Ovary (tissue), 9 donors: ENCODE results near the gene NACAD. TPM values are rescaled to one million over a fixed set of nuclear protein-coding genes. Genes with fewer than 3 reads are reported as not detected.

Experiments
- DNase-seq, 5 donors: peaks; one replicate each; pipeline ENCODE4 v3.0.0-alpha.2; 2019 to 2020
- H3K27ac ChIP-seq, 2 donors: fragments of 200-600 bp; one replicate each; pipeline versions ENCODE4 v1.5.1 to v1.8.0; 2019 to 2022
- H3K27me3 ChIP-seq: fragments of 200-600 bp; one replicate; pipeline ENCODE4 v1.8.0; 2022
- H3K36me3 ChIP-seq: fragments of 200-600 bp; sonication (generic); one replicate; pipeline ENCODE4 v1.5.1; 2019
- H3K4me1 ChIP-seq: one replicate; pipeline ENCODE4 v1.8.1; 2013; ENCODE audit warnings: mild to moderate bottlenecking, moderate library complexity; ENCODE audit not compliant: insufficient read depth
- H3K4me3 ChIP-seq: fragments of 200-600 bp; sonication (generic); one replicate; pipeline ENCODE4 v1.5.1; 2017
- H3K9me3 ChIP-seq, 2 donors: fragments of 200-600 bp in 1 of 2; sonication (generic) in 1 of 2; one replicate each; pipeline versions ENCODE4 v1.5.1 to v1.8.1; 2013 to 2019; ENCODE audit warnings: mild to moderate bottlenecking in 1 of 2, moderate library complexity in 1 of 2
- EP300 ChIP-seq: sonication (generic); formaldehyde crosslinking; IDR thresholded peaks from one replicate; pipeline ENCODE4 v1.6.1; 2017; ENCODE audit warnings: antibody characterized with exemption
- POLR2A ChIP-seq: fragments of 450-650 bp; IDR thresholded peaks from one replicate; pipeline ENCODE4 v1.6.1; 2017; ENCODE audit warnings: antibody characterized with exemption, mild to moderate bottlenecking, moderate library complexity
- WGBS, 3 donors: extraction: QIAGEN DNeasy Blood & Tissue Kit in 1 of 3; methylation state at CpG; one replicate each; pipeline versions ENCODE4 v1.1.5 to v1.1.7; 2013 to 2017; 5-methylcytosine and 5-hydroxymethylcytosine counted together
- intact Hi-C, 4 donors: fragments of 100-400 bp; cut with DNase I; formaldehyde crosslinking; loops; one replicate each; pipeline versions ENCODE4 v1.11.0 to v1.15.1; 2022 to 2023
- polyA plus RNA-seq, 2 donors: library from polyadenylated mRNA; stranded (reverse); fragments of 200-250 nt in 1 of 2; fragments of 350-450 nt in 1 of 2; fragmentation: Illumina TruSeq in 1 of 2; extraction: RNeasy Lipid Tissue Mini Kit (QIAGEN cat#74804) in 1 of 2; gene quantifications; one replicate each; pipeline ENCODE4 v1.2.3, GENCODE V29; 2013 to 2014
- total RNA-seq, 7 donors: library from RNA; depleted of rRNA in 2 of 7; stranded (reverse); fragments of >200 nt in 2 of 7; fragmentation: NEBNext Ultra II Directional in 3 of 7; extraction: Animal tissue kit (Norgen Biotek cat#: 25700) in 3 of 7; gene quantifications; one replicate each; pipeline versions ENCODE4 v1.1.0 to v1.2.4, GENCODE V29; 2016 to 2023
- TF ChIP-seq, protein P1 (sequence below), 3 donors: fragments of 450-650 bp in 2 of 3; fragments of 200-600 bp in 1 of 3; IDR thresholded peaks; one replicate each; pipeline versions ENCODE4 v1.5.1 to v1.8.0; 2016 to 2022; ENCODE audit warnings: antibody characterized with exemption in 3 of 3, mild to moderate bottlenecking in 1 of 3
- donor health status: DM: no; HTN: no; CAD: no; lungs with moderate emphysema.
- donor health status: DM: no; HTN: no; CAD: no.
- donor health status: Bipolar disorder and iron deficiency.
- donor health status: DM: yes; HTN: yes; CAD: no.
- donor health status: DM: no; HTN: no; CAD: no.
- donor health status: DM: yes; HTN: yes; CAD: no.

The NACAD gene
- total and polyA plus RNA-seq, 9 donors, result 4.1 to 24.1 (median 11.0) TPM

DNA sequence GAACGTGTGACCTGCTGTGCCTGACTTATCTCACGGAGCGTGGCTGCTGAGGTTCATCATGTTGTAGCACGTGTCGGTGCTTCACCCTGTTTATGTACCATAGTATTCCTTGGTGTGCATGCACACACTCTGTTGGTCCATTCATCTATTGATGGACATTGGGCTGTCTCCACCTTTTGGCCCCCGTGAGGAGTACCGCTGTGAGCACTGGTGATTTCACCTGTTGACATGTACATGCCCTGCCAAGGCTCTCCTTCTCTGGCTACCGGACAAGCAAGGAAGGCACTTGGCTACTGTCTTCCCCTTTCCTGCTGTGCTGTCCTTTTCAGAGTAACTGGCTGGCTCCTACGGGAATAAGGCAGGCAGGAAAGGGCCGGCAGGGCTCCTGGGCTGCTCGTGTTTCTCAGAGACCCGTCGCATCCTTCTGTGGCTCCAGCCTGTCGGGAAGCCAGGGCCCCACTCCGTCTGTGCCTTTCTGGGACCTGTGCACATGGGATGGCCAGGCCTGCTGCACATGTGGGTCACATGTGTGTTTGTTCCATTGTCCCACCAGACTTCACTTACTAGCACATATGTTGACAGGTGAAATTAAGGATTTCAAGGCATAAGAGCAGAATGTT, 40.5 kb upstream of the NACAD start:
- no peak for TF ChIP-seq EP300
- no peak for TF ChIP-seq POLR2A
- TF ChIP-seq, protein P1, sequence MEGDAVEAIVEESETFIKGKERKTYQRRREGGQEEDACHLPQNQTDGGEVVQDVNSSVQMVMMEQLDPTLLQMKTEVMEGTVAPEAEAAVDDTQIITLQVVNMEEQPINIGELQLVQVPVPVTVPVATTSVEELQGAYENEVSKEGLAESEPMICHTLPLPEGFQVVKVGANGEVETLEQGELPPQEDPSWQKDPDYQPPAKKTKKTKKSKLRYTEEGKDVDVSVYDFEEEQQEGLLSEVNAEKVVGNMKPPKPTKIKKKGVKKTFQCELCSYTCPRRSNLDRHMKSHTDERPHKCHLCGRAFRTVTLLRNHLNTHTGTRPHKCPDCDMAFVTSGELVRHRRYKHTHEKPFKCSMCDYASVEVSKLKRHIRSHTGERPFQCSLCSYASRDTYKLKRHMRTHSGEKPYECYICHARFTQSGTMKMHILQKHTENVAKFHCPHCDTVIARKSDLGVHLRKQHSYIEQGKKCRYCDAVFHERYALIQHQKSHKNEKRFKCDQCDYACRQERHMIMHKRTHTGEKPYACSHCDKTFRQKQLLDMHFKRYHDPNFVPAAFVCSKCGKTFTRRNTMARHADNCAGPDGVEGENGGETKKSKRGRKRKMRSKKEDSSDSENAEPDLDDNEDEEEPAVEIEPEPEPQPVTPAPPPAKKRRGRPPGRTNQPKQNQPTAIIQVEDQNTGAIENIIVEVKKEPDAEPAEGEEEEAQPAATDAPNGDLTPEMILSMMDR (IDR thresholded peaks at IDR 0.05), result no peak
- intact Hi-C loops, result no loop called here
- no peak overlapping the region for H3K4me3 ChIP-seq
- no peak overlapping the region for H3K27ac ChIP-seq
- no peaks in the 10 kb centered on the region for H3K4me1 ChIP-seq
- H3K9me3 ChIP-seq, result no peaks in the 10 kb centered on the region
- 76 to 84% (median 82%) methylated on average over 15 of the region's 15 CpGs for WGBS, 3 donors
- no peaks in the 10 kb centered on the region for H3K36me3 ChIP-seq
- no peaks in the 10 kb centered on the region for H3K27me3 ChIP-seq
- no peak for DNase-seq

DNA sequence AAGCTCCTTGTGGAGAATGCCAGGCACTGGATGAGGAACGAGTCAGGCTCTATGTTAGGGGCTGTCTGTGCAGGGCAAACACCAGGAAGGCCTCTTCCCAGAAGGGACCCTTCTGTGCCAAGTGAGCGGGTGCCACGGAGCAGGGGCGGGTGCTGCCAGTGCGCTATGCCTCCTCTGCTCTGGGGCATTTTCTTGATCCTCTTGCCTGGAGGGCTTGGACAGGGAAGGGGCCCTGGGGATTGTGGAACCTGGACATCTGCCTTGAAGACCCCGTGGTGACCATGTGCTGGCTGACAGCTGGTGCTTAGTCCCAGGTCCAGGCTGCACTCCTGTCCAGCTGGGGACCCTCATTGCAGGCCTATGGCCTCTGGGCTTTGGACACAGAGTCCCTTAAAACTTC, 38.2 kb upstream of the NACAD start:
- TF ChIP-seq POLR2A, result no peak
- no peak for TF ChIP-seq EP300
- TF ChIP-seq, protein P1 (IDR thresholded peaks at IDR 0.05), result no peak
- Histone ChIP-seq H3K4me1 (no peaks in the 10 kb centered on the region), H3K4me3 (no peak overlapping the region), H3K36me3 (no peaks in the 10 kb centered on the region), H3K27ac (no peak overlapping the region), H3K9me3 (no peaks in the 10 kb centered on the region), H3K27me3 (no peaks in the 10 kb centered on the region)
- DNase-seq, result no peak
- intact Hi-C loops, result no loop called here
- WGBS, 3 donors, result 78 to 89% (median 84%) methylated on average over 6 of the region's 6 CpGs

DNA sequence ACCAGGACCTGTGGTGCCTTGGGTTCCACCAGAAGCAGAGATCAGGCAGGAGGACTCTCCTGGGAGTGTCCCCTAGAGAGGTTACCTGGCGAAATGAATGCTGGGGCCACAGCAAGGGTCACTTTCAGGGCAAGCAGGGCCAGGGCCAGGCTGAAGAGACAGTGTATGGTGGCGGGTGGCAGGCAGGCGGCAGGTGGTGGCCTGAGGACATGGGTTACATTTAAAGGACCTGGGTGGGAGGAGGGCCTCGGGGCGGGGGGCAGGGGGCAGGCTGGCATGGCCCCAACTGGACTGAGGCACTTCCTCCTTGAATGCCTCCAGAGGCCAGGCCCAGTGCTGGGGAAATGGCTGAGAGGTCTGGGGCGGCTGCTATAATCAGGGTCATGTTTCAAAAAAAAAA, 37.4 kb upstream of the NACAD start:
- no peak for DNase-seq
- no peaks in the 10 kb centered on the region for H3K9me3 ChIP-seq
- 82 to 84% (median 84%) methylated on average over 5 to 6 of the region's 6 CpGs for WGBS, 3 donors

DNA sequence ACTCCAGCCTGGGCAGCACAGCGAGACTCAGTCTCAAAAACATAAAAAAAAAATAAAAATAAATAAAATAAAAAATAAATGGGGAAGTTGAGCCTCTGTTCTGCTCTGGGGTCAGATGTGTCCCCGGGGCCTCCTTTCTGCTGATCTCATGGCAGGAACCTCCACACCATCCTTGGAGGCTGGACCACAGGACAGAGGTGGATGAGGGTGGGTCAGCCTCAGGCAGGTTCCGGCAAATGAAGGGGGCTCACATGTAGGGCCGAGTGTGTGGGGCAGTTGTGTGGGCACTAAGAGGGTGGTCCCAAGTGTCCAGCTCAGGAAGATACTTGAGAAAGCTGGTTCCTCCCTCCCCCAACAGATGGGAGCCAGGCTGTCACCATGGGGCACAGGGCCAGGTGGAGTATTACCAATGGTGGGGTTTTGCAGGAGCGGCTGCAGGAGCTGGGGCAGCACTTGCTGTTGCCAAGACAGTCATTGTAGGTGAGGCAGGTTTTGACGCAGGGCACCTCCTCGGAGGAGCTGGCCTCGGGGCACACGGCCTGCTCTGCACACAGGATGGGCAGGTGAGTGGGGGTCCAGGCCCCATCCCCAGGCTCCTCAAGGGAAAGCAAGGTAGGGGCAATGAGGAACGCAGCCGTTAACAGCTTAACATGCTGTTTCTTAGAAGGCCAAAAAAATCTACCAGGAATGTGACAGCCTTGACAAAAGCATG, 36.6 kb upstream of the NACAD start:
- intact Hi-C loops, result no loop called here
- TF ChIP-seq POLR2A (no peak), EP300 (no peak)
- TF ChIP-seq, protein P1 (IDR thresholded peaks at IDR 0.05), result no peak
- Histone ChIP-seq H3K4me1 (no peaks in the 10 kb centered on the region), H3K27me3 (no peaks in the 10 kb centered on the region), H3K9me3 (no peaks in the 10 kb centered on the region), H3K27ac (no peak overlapping the region), H3K4me3 (no peak overlapping the region), H3K36me3 (no peaks in the 10 kb centered on the region)
- DNase-seq, result no peak
- 89 to 91% (median 90%) methylated on average over 10 to 11 of the region's 11 CpGs for WGBS, 3 donors

More for the DNA sequence above, 37.4 kb upstream of the NACAD start:
- Histone ChIP-seq H3K27ac (no peak overlapping the region), H3K36me3 (no peaks in the 10 kb centered on the region), H3K4me3 (no peak overlapping the region), H3K4me1 (no peaks in the 10 kb centered on the region), H3K27me3 (no peaks in the 10 kb centered on the region)
- no peak for TF ChIP-seq POLR2A
- TF ChIP-seq, protein P1 (IDR thresholded peaks at IDR 0.05), result no peak
- TF ChIP-seq EP300, result no peak
- intact Hi-C loops, result no loop called here
